CD4-positive, alpha-beta T cell treated with Interferon alpha-2 for 1 hour (primary cell): ENCODE measurements around the gene CSF1R.

Source experiments
- DNase-seq, 2 donors: peaks; one replicate each; pipeline ENCODE4 v3.0.0-alpha.2; 2020 to 2022

Gene CSF1R

DNA sequence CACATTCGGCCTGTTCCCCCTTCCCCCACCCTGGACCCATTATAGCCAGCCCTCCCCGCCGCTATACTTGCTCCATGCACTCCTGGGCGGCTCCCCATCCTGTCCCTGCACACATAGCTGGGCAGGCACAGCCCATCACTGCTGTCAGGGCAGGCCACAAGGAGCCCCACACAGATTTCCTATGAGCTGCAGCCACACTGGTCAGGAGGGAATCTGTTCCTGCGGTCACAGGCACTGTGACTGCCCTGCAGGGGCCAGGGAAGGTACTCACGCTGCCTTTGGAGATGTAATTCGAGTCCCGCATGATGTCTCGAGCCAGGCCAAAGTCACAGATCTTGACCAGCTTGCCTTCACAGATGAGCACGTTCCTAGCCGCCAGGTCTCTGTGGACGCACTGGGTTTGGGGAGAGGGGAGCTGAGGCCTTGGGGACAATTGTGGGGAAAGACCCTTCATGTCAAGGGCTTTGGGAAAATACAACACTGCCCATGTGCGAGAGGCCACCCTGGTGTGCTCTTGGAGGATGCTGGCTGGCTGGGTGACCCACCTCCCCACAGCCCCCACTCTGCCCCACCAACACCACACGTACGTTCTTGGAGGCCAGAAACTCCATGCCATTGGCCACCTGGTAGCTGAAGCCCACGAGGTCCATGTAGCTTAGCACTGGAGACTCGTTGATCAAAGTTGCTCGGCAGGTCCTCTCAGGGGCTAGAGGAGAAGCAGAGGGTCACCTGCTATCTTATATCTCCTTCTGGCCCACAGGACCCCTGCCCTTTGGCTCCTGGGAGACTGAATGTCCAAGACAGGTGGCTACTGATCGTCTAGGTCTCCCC is 34.5 kb upstream of the CSF1R start:
- DNase-seq = no peak

GRCh38 chr5:150120062-150120441 is 33.7 kb upstream of the CSF1R start:
- no peak for DNase-seq

DNA sequence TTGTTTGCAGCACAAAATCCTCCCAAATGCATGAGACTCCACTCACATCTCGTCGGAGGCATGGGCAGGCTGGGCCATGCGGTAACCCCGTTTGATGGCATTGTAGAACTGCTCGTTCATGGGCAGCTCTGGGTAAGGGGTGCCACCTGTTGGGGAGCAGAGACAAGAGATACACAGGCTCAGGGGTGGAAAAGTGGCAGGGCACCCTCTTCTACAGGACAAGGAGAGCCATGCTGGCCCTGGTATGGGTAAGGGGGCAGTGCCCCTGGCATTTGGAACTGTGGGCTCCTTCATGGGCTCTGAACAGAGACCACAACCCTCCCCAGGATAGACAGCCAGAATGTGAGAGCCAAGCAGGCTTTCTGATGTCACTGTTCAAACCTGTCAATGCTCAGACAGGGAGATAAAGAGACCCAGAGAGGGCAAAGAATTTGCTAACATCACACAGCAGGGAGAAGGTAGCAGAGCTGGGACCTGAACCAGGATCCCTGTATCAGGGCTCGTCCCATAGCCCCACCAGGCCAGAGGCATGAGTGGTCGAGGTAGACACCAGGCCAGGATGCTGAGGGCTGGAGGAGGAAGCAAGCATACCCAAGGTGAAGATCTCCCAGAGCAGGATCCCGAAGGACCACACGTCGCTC is 33.2 kb upstream of the CSF1R start:
- DNase-seq = no peak

DNA sequence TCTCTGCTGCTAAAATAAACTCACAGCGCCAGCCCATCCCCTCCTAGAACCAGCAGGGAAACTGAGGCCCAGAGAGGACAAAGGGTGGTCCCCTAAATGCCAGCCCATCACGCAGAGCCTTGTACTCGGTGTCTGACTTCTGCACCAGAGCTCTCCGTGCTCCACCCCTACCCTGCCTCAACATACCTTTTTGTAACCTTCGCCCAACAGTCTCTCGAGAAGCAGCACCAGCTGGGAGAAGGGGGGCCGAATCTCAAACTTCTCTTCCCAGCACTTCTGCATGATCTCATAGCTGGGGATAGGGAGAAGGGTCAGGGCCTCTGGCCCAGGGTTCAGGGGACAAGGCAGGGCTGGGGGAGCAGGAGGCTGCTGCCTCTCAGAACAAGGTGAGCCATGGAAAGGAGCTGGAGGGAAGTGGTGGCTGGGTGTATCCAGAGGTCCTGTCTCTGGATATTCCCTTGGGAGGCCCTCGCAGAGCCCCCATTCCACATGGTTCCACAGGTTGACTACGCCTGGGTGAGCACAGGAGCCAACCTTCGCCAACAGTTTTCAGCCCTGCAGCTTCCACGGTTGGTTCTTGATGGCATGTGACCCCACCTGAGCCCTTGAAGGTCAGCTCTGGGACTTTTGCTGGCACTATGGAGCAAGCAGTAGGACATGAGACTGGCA is 32.3 kb upstream of the CSF1R start:
- DNase-seq = no peak

- no peak for DNase-seq
Observed at GRCh38 chr5:150117945-150118560, 31.7 kb upstream of the CSF1R start.

GRCh38 chr5:150116667-150117400 is 30.5 kb upstream of the CSF1R start:
- DNase-seq = no peak

DNA sequence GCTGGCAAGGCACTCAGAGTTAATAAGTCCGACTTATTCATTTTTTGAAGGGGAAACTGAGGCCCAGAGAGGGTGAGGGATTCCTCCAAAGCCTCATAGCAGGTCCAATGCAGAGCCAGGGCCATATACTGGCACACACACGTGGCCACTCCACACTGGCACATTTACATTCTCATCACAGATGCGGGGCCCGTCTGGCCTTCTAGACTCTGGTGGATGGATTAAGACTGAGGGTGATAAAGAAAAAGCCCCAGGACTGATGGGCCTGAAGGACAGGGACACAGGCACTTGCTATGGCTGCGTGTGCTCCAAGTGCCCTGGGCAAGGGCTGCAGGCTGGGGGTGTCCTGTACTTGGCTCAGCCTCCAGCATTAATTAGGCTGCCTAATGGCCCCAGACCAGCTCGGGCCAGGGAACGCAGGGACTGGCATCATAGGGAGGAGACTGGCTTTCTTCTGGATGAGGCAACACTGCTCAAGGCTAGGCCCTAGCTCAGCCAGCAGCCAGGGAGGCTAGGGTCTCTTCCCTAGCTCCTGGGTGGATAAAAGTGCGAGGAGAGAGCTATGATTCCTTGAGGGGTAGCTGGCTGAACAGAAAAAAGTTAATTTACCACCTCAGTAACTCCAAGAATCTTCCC is 28.5 kb upstream of the CSF1R start:
- no peak for DNase-seq

DNA sequence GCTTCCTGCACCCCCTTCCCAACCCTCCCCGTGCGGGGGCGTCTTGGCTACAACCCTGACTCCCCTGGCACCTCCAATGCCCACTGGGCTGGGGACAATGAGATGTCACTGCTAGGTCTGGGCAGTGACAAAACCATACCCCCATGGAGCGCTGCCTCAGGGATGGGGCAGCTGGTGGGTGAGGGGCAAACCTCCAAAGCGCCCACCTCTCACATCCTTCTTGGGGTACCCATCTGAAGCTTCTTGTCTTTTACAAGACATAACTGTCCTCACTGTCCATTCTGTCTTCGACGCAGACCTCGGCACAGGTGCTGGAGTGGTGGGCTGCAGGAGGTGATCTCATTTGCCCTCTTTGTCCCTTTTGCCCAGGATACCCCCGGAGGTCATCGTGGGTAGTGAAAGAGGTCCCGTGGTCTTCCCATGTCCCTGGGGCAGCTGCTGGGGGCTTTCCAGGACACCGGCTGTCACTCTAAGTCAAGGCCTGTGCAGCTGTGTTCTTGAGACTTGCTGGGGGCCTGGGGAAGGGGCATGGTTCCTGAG is 27.8 kb upstream of the CSF1R start:
- no peak for DNase-seq

DNA sequence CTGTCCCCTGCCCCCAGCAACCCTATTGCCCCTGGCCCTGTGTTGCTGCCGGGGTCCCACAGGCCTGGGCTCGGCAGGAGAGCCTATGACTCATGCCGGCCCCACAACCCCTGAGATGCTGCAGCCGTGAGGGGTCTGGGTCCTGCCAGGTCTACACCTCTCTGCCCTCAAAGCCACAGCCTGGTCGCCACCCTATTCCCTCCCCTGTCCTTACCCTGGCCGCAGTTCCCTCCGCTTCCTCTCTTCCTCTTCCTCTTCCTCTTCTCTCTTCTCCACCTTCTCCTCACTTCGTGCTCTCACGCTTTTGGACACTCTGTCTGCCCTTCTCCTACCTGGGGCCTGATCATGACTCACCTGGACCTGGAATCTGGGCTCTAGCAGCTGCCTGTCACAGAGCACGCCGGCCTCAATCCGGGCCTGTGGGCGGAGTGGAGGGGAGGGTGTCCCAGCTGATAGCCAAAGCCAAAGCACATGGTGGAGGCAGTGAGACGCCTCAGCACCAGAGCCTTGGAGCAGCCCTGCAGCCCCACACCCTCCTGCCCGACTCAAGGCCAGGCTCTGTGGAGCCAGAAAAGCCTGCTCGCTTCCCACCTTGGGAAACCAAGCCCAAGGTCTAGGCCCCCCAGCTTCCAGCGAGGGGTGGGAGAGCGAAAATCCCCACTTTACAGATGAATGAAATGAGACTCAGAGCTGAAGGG is 26.8 kb upstream of the CSF1R start:
- no peak for DNase-seq

GRCh38 chr5:150112201-150113046 is 26.1 kb upstream of the CSF1R start:
- no peak for DNase-seq

DNA sequence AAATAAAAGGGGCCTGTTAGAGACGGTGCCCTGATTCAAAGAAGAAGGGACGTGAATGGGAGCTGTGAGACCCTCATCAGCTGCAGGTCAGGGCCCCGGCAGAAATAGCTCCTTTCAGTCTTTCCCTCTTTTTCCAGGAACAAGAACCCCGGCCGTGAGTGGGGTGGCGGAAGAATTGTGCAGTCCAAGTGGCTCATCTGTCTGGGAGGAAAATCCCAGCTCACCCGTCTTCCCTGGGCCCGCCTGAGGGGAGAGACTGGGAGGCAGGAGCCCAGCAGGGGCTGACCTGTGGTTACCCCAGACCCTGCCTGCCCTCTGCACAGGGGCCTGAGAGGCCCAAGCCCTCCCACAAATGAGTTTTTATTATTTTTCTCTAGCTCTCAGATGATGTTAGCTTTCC is 24.8 kb upstream of the CSF1R start:
- DNase-seq = no peak

DNA sequence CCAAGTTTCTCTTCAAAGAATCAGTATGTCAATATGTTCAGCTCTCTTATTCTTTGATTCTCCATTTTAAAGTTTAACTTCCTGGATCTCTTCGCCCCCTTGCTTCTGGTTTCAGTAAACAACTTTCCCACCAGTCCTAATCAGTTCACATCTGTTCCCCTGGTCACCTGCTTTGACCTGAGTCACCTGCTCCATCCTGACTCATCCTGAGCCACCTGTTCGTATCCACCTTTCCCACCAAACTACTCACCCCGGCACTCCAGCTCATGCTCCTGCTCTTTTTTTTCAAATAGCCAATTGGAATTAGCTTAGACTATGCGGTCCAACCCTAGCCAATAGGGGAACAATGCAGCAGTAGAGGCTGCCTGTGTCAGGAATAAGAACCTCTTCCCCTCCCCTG is 23.6 kb upstream of the CSF1R start:
- DNase-seq = no peak

GRCh38 chr5:150108711-150109514 is 22.6 kb upstream of the CSF1R start:
- no peak for DNase-seq

- no peak for DNase-seq
Observed at GRCh38 chr5:150107909-150108447, 21.6 kb upstream of the CSF1R start.

- no peak for DNase-seq
Observed at GRCh38 chr5:150106674-150107426, 20.5 kb upstream of the CSF1R start.

DNA sequence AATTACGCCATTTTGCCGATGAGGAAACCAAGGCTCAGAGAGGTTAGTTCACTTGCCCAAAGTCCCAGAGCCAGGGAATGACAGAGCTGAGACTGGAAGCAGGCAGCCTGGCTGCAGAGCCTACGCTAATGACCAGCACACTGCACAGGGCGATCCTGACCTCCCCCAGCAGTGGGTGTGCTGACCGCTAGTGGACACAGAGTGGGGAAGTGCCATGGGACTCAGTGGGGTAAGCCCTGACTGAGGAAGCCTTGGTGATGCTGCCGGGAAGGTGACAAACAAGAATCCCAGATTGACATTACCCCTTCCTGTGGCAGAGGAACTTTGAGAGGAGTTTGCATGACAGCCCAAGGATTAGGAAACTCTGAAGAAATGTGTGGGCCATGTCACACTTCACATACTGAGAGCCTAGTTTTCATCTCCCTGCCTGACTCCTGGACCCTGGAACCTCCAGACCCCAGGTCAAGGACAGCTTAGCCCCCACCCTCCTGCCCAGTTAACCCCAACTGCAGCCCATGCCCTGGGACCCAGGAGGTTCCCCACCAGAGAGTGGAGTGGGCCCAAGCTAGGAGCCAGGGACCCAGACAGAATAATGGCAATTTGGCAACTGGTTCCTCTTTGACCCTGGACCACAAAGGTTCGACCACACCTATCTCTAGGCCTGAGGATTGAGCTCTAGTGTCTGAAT is 19.7 kb upstream of the CSF1R start:
- no peak for DNase-seq

- no peak for DNase-seq
Observed at GRCh38 chr5:150104550-150104870, 18.2 kb upstream of the CSF1R start.
